ENCODE measurements around the gene ILDR2. TPM values are rescaled to one million over a fixed set of nuclear protein-coding genes. Genes with fewer than 3 reads are reported as not detected.

ILDR2 gene
- total and polyA plus RNA-seq, 4 donors, result 0.06 to 3.8 (median 0.33) TPM

DNA sequence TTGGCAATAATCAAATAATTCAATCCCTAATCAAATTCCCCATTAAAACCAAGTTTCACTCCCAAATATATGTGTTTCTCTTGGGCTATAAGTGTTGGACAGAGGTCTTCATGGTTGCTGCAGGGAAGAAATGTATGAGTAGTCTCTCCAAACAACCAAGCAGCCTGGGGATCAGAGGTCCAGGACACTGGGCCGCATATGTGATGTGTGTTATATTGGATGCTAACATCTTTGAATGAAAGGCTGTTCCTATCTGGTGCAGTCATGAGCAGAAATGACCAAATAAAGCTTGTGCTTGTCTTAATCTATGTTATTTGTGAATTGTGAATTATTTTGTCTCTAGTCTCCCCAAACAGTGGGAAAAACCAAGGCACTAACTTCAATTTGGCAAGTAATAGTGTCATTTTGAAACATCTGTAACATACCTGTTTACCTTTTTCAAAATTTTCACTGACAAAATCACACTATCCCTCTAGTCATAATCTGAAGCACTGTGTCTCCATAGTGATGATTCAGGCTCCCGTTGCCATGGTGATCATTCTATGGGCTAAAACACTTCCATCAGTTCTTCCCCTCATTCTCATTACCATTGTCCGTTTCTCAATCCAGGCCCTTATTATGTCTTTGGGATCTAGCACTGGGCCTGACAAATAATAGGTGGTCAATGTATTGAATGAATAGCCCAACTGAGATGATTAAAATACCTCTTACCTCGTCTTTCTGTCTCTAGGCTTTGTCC, 86.8 kb downstream of the ILDR2 start:
- Histone ChIP-seq H3K4me3 (no peak overlapping the region), H3K27me3 (ENCODE audit: control insufficient read depth in 3 of 3, insufficient read depth in 3 of 3, low read length in 2 of 3) (peaks cover 6 to 20% (median 18%) of the 10 kb centered on the region in 3 donors), H3K27ac (ENCODE audit: low read depth in 1 of 2, low read length in 1 of 2) (no peak overlapping the region), H3K36me3 (ENCODE audit: control insufficient read depth in 4 of 4, insufficient read depth in 4 of 4, low read length in 4 of 4) (no peaks in the 10 kb centered on the region), H3K9ac (ENCODE audit: insufficient read depth in 1 of 2, low read length in 2 of 2) (no peak overlapping the region), H3K9me3 (ENCODE audit: control insufficient read depth in 4 of 4, insufficient read depth in 3 of 4, low read length in 3 of 4) (peaks cover 0 to under 1% (median 0%) of the 10 kb centered on the region in 4 donors), H3K4me1 (ENCODE audit: control insufficient read depth in 5 of 5, insufficient read depth in 5 of 5, low read length in 5 of 5) (peaks cover 0 to 7% (median 3%) of the 10 kb centered on the region in 5 donors)
- TF ChIP-seq, protein P1, sequence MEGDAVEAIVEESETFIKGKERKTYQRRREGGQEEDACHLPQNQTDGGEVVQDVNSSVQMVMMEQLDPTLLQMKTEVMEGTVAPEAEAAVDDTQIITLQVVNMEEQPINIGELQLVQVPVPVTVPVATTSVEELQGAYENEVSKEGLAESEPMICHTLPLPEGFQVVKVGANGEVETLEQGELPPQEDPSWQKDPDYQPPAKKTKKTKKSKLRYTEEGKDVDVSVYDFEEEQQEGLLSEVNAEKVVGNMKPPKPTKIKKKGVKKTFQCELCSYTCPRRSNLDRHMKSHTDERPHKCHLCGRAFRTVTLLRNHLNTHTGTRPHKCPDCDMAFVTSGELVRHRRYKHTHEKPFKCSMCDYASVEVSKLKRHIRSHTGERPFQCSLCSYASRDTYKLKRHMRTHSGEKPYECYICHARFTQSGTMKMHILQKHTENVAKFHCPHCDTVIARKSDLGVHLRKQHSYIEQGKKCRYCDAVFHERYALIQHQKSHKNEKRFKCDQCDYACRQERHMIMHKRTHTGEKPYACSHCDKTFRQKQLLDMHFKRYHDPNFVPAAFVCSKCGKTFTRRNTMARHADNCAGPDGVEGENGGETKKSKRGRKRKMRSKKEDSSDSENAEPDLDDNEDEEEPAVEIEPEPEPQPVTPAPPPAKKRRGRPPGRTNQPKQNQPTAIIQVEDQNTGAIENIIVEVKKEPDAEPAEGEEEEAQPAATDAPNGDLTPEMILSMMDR (IDR thresholded peaks at IDR 0.05; ENCODE audit: control extremely low read depth, extremely low read depth), result no peak
- DNase-seq (no peak), ATAC-seq (ENCODE audit: insufficient read depth, low FRiP score) (no peak)
- 83 to 91% methylated on average over 4 of the region's 4 CpGs for WGBS, 2 donors

DNA sequence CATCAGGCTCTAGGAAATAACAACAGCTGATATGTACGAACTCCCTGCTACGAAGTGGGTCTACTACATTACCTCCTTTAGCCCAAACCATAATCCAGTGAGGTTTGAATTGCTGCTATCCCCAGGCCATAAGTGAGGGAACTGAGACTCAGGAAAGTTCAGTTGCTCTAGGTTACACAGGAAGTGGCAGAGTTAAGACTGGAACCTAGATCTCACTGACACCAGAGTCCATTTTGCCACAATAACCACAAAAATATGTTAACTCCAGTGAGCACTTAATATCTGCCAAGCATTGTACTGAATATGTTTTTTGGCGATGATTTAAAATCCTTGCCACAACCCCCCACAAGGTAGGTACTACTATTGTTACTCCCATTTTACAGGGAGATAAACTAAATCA, 90.4 kb downstream of the ILDR2 start:
- TF ChIP-seq, protein P1 (IDR thresholded peaks at IDR 0.05; ENCODE audit: control extremely low read depth, extremely low read depth), result no peak
- H3K36me3 ChIP-seq (ENCODE audit: control insufficient read depth in 4 of 4, insufficient read depth in 4 of 4, low read length in 4 of 4), result no peaks in the 10 kb centered on the region
- no peak overlapping the region for H3K4me3 ChIP-seq
- H3K27ac ChIP-seq (ENCODE audit: low read depth in 1 of 2, low read length in 1 of 2), result no peak overlapping the region
- DNase-seq (no peak), ATAC-seq (ENCODE audit: insufficient read depth, low FRiP score) (no peak)
- H3K27me3 ChIP-seq (ENCODE audit: control insufficient read depth in 3 of 3, insufficient read depth in 3 of 3, low read length in 2 of 3), result peaks cover 6 to 30% (median 24%) of the 10 kb centered on the region in 3 donors
- H3K9me3 ChIP-seq (ENCODE audit: control insufficient read depth in 4 of 4, insufficient read depth in 3 of 4, low read length in 3 of 4), result no peaks in the 10 kb centered on the region
- no peak overlapping the region for H3K9ac ChIP-seq (ENCODE audit: insufficient read depth in 1 of 2, low read length in 2 of 2)
- peaks cover 0 to 7% (median 3%) of the 10 kb centered on the region in 5 donors for H3K4me1 ChIP-seq (ENCODE audit: control insufficient read depth in 5 of 5, insufficient read depth in 5 of 5, low read length in 5 of 5)
- WGBS, 2 donors, result 89 to 91% methylated on average over 3 of the region's 3 CpGs

DNA sequence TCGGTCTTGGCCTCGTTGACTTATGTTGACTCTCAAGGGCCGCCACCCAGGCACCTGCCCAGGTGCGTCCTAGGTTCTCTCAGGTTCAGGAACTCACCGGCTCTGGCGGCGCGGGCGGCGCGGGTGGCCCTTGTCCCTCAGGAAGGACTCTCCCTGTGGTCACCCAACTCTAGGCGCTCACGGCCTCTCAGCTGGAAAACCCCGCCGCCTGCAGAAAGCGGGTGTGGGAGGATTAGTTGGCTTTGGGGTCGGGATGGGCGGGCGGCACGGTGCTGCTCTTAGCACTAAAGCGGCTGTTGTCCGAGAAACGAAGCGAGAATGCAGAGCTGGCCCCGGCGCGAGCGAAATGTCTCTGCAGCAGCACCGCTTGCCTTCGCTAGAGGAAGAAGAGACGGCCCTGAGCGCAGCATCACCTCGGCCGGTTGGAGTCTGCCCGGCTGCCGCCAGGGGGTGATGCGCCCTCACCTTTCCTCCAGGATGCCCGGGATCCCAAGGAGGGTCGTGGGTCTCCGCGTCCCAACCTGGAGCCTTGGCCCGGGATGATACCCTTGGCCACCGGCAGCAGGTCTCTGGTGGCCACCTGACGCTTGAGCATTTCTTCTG, 91.2 kb downstream of the ILDR2 start:
- WGBS, 2 donors, result 12 to 13% methylated on average over 42 to 44 of the region's 44 CpGs
- H3K4me1 ChIP-seq (ENCODE audit: control insufficient read depth in 5 of 5, insufficient read depth in 5 of 5, low read length in 5 of 5), result peaks cover 0 to 7% (median 3%) of the 10 kb centered on the region in 5 donors
- no peaks in the 10 kb centered on the region for H3K9me3 ChIP-seq (ENCODE audit: control insufficient read depth in 4 of 4, insufficient read depth in 3 of 4, low read length in 3 of 4)
- no peak overlapping the region for H3K9ac ChIP-seq (ENCODE audit: insufficient read depth in 1 of 2, low read length in 2 of 2)
- H3K36me3 ChIP-seq (ENCODE audit: control insufficient read depth in 4 of 4, insufficient read depth in 4 of 4, low read length in 4 of 4), result no peaks in the 10 kb centered on the region
- no peak overlapping the region for H3K4me3 ChIP-seq
- ATAC-seq (ENCODE audit: insufficient read depth, low FRiP score) (peak; percentile 11), DNase-seq (peak; percentile 15 to 48 (median 30))
- TF ChIP-seq, protein P1 (IDR thresholded peaks at IDR 0.05; ENCODE audit: control extremely low read depth, extremely low read depth), result no peak
- no peak overlapping the region for H3K27ac ChIP-seq (ENCODE audit: low read depth in 1 of 2, low read length in 1 of 2)
- peaks cover 6 to 30% (median 24%) of the 10 kb centered on the region in 3 donors for H3K27me3 ChIP-seq (ENCODE audit: control insufficient read depth in 3 of 3, insufficient read depth in 3 of 3, low read length in 2 of 3)

Data from lung (tissue), 12 donors.